Stimulated activated CD4-positive, alpha-beta T cell treated with anti-CD3 and anti-CD28 coated beads, Interleukin-4, amount 100 ng/mL, for 48 hours (primary cell): ENCODE measurements around the gene ACMSD.

Experiments
- DNase-seq, 2 donors: peaks; one replicate each; pipeline ENCODE4 v3.0.0-alpha.2; 2020; ENCODE audit warnings: low read depth in 2 of 2

The ACMSD gene

GRCh38 chr2:134949981-134950708 lies 111.7 kb downstream of the ACMSD start:
- DNase-seq: no peak

GRCh38 chr2:134950886-134951285 lies 112.5 kb downstream of the ACMSD start:
- no peak for DNase-seq
